Activated T-cell treated with anti-CD3 and anti-CD28 coated beads, Interleukin-2, amount 50 U/mL, for 4 hours (primary cell): Measurements from ENCODE around the gene ITGB1BP2. TPM values are rescaled to one million over a fixed set of nuclear protein-coding genes. Genes with fewer than 3 reads are reported as not detected.
"Not testable (repeated sequence)": the region's sequence is repeated elsewhere in the genome, so short reads cannot be mapped to it uniquely, and the experiment has no call there.

ENCODE experiments used
- ATAC-seq, 2 donors: fragments of 200-7000 bp; cut with Tn5 transposase; one replicate each; pipeline ENCODE4 v1.10.0; 2021
- DNase-seq: peaks from one replicate; pipeline ENCODE4 v3.0.0-alpha.2; 2020
- H3K27me3 Mint-ChIP-seq: one replicate; pipeline ENCODE4 v1.8.0; 2021; ENCODE audit warnings: low read depth, mixed read lengths
- H3K36me3 Mint-ChIP-seq: one replicate; pipeline ENCODE4 v1.8.0; 2022; ENCODE audit warnings: mixed read lengths; ENCODE audit not compliant: insufficient read depth
- H3K4me1 Mint-ChIP-seq: one replicate; pipeline ENCODE4 v1.8.0; 2021; ENCODE audit warnings: low read depth, mixed read lengths
- H3K4me3 Mint-ChIP-seq: one replicate; pipeline ENCODE4 v1.8.0; 2021; ENCODE audit warnings: mild to moderate bottlenecking, moderate library complexity, mixed read lengths
- H3K9me3 Mint-ChIP-seq: one replicate; pipeline ENCODE4 v1.8.0; 2021; ENCODE audit warnings: mixed read lengths
- total RNA-seq, 3 donors: library from RNA; stranded (reverse); gene quantifications; one replicate each; pipeline ENCODE4 v1.2.1, GENCODE V29; 2021

ITGB1BP2 gene
- total RNA-seq, 3 donors from 2014 or later, result 3.0 to 3.6 (median 3.1) TPM

DNA sequence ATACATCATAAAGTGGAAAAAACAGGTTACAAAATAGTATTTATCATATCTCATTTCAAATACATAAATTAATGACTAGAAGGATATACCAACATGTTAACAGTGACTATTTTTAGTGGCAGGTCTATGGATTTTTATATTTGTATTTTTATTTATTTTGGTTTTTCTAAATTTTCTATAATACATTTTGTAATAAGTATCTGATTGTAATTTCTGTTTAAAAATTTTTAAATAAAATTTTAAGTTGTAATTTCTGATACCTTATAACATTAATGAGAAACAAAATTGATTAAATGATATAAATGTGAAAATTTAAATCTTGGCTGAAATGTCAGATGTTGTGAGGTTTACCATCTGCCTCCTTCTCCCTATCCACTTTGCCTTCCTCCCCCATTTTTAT lies 15.6 kb upstream of the ITGB1BP2 start:
- peaks cover 21% of the 10 kb centered on the region for H3K4me1 Mint-ChIP-seq
- no peak for ATAC-seq
- no peak for DNase-seq
- no peaks in the 10 kb centered on the region for H3K27me3 Mint-ChIP-seq
- peak overlapping the region; percentile 98 for H3K4me3 Mint-ChIP-seq
- H3K9me3 Mint-ChIP-seq, result no peaks in the 10 kb centered on the region
- peaks cover 10% of the 10 kb centered on the region for H3K36me3 Mint-ChIP-seq

DNA sequence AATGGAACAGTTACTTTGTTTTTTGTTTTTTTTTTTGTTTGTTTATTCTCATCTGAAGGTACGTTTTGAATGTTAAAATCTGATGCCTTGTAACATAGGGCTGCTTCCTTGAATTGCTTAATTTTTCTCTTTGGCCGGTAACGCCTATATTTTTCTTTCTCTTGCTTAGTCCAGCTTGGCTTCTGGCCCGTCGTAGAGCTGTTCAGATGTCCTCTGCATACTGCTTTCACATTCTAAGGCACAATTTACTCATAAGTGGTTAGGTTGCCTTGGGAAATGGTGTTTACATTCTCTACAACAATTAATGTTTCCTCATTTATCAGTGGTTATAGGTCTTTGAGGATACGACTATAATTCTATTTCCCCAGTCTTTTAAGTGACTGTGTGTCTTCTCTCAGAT lies 10.2 kb upstream of the ITGB1BP2 start:
- Mint-ChIP-seq H3K4me3 (no peak overlapping the region), H3K27me3 (no peaks in the 10 kb centered on the region), H3K36me3 (peaks cover 16% of the 10 kb centered on the region), H3K9me3 (no peaks in the 10 kb centered on the region), H3K4me1 (peaks cover 11% of the 10 kb centered on the region)
- no peak for DNase-seq
- no peak for ATAC-seq

DNA sequence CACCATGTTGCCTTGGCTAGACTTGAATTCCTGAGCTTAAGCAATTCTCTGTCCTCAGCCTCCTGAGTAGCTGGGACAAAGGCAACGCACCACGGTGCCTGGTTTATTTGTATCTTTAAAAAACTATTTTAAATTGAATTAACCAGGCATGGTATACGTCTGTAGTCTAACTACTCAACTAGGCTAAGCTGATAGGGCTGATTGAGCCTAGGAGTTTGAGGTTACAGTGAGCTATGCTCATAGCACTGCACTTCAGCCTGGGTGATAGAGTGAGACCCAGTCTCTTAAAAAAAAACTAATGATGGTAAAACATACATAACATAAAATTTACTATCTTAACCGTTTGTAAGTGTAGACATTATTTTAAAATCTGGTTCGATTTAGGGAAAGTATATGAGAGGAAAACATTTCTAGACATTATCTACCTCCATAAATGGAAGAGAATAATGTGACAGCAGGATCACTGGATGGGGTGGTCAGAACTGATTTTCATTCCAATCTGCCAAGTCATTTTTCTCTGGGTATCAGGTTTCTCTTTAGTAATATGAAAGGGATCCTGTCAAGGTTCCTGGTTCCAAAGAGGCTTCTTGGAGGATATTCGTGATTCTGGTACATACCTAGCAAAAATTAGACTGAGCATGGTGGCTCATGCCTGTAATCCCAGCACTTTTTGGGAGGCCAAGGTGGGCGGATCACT lies 8.7 kb upstream of the ITGB1BP2 start:
- no peaks in the 10 kb centered on the region for H3K9me3 Mint-ChIP-seq
- ATAC-seq (no peak), DNase-seq (no peak)
- no peak overlapping the region for H3K4me3 Mint-ChIP-seq
- H3K4me1 Mint-ChIP-seq, result peaks cover 7% of the 10 kb centered on the region
- H3K36me3 Mint-ChIP-seq, result peaks cover 28% of the 10 kb centered on the region
- H3K27me3 Mint-ChIP-seq, result no peaks in the 10 kb centered on the region

DNA sequence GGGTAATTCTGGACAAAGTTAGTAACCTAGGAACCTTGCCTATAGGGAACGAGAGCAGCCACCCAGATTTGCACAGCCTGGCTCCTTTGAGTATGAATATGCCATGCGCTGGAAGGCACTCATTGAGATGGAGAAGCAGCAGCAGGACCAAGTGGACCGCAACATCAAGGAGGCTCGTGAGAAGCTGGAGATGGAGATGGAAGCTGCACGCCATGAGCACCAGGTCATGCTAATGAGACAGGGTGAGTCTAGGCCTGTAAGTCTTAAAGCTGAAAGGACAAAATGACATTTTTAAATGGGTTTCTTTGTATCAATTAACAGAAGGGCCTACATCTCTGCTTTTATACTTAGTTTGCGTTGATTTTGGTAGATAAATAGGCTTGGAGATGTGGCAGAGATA lies 4.7 kb upstream of the ITGB1BP2 start:
- Mint-ChIP-seq H3K4me1 (no peaks in the 10 kb centered on the region), H3K27me3 (no peaks in the 10 kb centered on the region), H3K36me3 (peaks cover 28% of the 10 kb centered on the region), H3K4me3 (no peak overlapping the region), H3K9me3 (no peaks in the 10 kb centered on the region)
- no peak for ATAC-seq
- no peak for DNase-seq

DNA sequence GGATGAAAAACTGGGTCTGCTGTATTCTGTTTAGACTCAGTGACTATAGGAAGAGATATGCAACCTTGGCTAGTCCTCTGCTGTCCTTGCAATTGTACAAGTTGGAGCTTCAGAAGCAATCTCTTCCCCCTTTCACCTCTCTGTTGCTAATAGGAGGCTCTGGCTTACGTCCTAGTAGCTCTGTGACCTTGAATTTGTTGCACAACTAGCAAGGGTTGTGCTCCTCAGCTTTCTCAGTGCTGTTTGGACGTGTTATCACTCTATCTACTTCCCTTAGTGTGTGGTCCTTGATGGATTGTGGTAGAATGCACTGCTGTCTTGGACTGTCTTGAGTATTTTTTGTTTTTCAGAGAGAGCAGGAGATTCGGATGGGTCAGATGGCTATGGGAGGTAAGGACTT lies 3.4 kb upstream of the ITGB1BP2 start:
- Mint-ChIP-seq H3K27me3 (no peaks in the 10 kb centered on the region), H3K36me3 (peaks cover 30% of the 10 kb centered on the region), H3K4me1 (peaks cover 7% of the 10 kb centered on the region), H3K4me3 (no peak overlapping the region), H3K9me3 (no peaks in the 10 kb centered on the region)
- DNase-seq, result no peak
- ATAC-seq, result no peak

DNA sequence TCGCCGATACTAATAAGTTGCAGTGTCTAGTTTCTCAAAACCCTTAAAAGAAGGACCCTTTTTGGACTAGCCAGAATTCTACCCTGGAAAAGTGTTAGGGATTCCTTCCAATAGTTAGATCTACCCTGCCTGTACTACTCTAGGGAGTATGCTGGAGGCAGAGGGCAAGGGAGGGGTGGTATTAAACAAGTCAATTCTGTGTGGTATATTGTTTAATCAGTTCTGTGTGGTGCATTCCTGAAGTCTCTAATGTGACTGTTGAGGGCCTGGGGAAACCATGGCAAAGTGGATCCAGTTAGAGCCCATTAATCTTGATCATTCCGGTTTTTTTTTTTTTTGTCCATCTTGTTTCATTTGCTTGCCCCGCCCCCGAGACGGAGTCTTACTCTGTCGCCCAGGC lies 1.5 kb upstream of the ITGB1BP2 start:
- not testable (repeated sequence) for H3K4me3 Mint-ChIP-seq, H3K27me3 Mint-ChIP-seq, DNase-seq, H3K9me3 Mint-ChIP-seq, H3K4me1 Mint-ChIP-seq, ATAC-seq
- peaks cover 36% of the 10 kb centered on the region for H3K36me3 Mint-ChIP-seq

DNA sequence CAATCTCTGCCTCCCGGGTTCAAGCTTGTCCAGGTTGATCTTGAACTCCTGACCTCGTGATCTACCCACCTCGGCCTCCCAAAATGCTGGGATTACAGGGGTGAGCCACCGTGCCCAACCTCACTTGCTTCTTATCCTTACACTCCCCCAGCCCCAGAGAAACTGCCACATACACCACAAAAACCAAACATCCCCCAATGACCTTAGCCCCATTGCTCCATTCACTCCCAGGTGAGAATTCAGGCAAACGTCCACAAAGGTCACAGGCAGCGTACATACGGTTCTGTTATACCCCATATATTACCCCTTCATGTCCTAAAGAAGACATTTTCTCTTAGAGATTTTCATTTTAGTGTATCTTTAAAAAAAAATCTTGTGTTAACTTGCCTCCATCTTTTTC lies 1.1 kb upstream of the ITGB1BP2 start:
- H3K4me1 Mint-ChIP-seq, H3K27me3 Mint-ChIP-seq, H3K9me3 Mint-ChIP-seq, H3K4me3 Mint-ChIP-seq, DNase-seq, ATAC-seq: not testable (repeated sequence)
- H3K36me3 Mint-ChIP-seq, result peaks cover 36% of the 10 kb centered on the region

DNA sequence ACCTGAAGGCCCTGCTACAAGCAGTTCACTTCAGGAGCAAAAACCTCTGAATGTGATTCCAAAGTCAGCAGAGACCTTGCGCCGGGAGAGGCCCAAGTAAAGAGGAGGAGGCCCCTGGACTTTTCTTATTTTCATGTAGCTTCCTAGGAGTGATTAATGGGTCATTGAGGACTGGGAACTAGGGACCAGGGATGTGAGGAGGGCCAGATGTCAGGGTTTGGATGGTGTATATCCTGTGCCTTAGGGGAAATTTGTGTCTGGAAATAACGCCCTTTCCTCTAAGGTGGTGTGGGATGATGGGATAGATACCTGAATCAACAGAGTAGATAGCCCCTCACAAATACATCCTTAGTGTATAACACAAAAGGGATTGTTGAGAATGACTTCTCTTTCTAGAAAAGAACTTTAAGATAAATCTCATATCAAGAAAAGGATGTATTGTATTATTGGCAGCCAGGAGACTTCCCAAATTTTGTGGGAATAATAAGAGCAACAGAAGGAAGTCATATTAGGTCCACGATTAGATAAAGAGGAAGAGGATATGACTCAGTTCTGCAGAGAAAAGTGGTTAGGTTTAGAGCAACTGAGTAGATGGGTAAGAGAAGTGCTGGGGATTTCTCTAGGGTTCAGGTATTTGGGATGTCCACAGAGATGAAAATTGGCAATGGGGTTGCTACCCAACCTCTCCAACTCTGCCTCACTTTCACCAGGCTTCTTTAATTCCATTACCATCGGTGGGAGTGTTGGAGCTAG lies 1.1 kb downstream of the ITGB1BP2 start:
- no peak for ATAC-seq
- H3K27me3 Mint-ChIP-seq, result no peaks in the 10 kb centered on the region
- H3K9me3 Mint-ChIP-seq, result no peaks in the 10 kb centered on the region
- DNase-seq, result no peak
- H3K4me1 Mint-ChIP-seq, result peaks cover 7% of the 10 kb centered on the region
- H3K36me3 Mint-ChIP-seq, result peaks cover 21% of the 10 kb centered on the region
- H3K4me3 Mint-ChIP-seq, result no peak overlapping the region

DNA sequence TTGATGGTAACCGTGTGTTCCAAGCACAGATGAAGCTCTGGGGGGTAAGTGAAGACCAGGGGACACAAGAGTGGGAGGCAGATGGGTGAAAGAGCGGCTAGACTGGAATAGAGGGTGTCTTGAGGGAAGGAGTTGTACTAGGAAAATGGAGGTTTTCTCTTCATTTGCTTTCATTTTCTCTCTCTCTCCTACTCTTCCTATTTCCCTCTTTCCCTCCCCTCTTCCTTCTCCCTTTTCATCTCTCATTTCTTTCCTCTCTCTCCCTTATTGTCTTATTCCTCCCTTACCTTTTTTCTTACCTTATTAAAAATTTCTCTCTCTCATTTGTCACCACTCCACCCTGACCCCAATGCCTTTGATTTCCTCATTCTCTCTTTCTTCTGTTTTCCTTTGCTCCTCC lies 3.0 kb downstream of the ITGB1BP2 start:
- H3K9me3 Mint-ChIP-seq, result no peaks in the 10 kb centered on the region
- no peaks in the 10 kb centered on the region for H3K27me3 Mint-ChIP-seq
- peaks cover 7% of the 10 kb centered on the region for H3K4me1 Mint-ChIP-seq
- no peak overlapping the region for H3K4me3 Mint-ChIP-seq
- ATAC-seq, result no peak
- peaks cover 13% of the 10 kb centered on the region for H3K36me3 Mint-ChIP-seq
- no peak for DNase-seq

DNA sequence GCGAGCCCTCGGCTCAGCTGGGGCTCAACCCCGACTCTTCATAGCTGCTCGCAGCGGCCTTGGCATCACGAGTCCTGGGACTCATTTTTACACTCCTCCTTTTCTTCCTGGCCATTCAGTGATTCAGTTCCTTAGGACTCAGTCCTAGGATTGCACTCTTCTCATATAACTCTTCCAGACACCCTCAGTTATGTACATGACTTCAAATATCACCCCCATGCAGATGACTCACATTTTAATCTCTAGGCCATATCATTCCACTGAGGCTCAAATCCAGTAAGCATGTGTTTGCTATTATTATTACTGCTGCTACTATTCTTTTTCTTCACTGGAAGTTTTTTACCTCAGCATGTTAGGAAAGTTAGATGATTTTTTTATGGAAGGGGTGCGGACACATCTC lies 14.4 kb downstream of the ITGB1BP2 start:
- H3K27me3 Mint-ChIP-seq, result no peaks in the 10 kb centered on the region
- no peaks in the 10 kb centered on the region for H3K9me3 Mint-ChIP-seq
- H3K36me3 Mint-ChIP-seq, result peaks cover 5% of the 10 kb centered on the region
- no peak overlapping the region for H3K4me3 Mint-ChIP-seq
- DNase-seq (no peak), ATAC-seq (no peak)
- H3K4me1 Mint-ChIP-seq, result no peaks in the 10 kb centered on the region

DNA sequence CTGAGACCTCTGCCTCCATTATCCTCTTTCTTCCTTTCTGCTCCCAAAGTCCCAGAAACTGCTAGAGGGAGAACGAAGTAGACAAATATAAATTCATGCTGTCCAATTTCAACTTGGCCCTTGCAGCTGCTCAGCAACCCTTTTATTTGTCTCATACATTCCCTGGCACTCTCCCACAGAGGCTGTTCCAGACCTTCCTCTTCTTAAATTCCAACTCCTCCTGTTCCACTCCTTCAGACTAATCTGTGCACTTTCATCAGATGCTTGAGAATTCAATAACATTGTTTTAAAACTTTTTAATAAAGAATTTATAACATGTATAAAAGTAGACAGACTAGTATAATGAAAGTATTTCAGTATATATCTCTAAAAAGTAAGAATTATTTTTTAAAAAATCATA lies 15.4 kb downstream of the ITGB1BP2 start:
- not testable (repeated sequence) for H3K4me3 Mint-ChIP-seq

DNA sequence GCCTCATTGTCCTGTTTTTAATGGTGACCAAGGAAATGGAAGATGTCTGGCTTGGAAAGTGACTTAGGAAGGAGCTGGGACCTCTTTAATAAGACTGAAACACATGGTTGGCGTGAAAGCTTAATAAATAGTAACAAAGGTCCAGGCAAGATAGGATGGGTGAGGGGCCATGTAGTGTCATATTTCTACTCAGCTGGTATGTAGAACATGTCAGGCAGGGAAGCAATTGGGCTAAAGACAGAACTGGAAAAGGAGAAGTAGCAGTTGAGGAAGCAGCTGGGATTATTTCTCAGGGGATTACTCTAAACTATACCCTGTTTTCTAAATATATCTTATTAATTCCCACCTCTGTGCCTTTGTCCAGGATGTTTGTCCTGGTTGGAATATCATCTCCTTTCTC lies 18.6 kb downstream of the ITGB1BP2 start:
- DNase-seq (no peak), ATAC-seq (no peak)
- Mint-ChIP-seq H3K36me3 (no peaks in the 10 kb centered on the region), H3K9me3 (no peaks in the 10 kb centered on the region), H3K27me3 (no peaks in the 10 kb centered on the region), H3K4me3 (no peak overlapping the region), H3K4me1 (no peaks in the 10 kb centered on the region)

More for the DNA sequence above, 15.4 kb downstream of the ITGB1BP2 start:
- not testable (repeated sequence) for H3K4me1 Mint-ChIP-seq, ATAC-seq, H3K9me3 Mint-ChIP-seq, H3K27me3 Mint-ChIP-seq, H3K36me3 Mint-ChIP-seq, DNase-seq

DNA sequence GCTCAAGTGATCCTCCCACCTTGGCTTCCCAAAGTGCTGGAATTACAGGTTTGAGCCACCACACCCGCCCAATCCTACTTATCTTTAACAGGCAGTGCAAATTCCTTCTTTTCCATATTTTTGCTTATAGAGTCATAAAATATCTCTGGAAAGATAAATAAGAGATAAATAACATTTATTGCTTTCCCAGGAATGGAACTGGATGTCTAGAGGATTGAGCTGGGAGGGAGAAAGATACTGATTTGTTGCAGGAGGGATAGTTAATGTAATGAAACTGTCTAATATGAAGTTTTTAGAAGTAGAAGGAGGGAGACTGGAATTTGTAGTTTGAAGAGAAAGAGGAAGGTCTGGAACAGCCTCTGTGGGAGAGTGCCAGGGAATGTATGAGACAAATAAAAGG lies 20.2 kb downstream of the ITGB1BP2 start:
- Mint-ChIP-seq H3K9me3 (no peaks in the 10 kb centered on the region), H3K27me3 (no peaks in the 10 kb centered on the region), H3K4me3 (no peak overlapping the region), H3K36me3 (no peaks in the 10 kb centered on the region), H3K4me1 (no peaks in the 10 kb centered on the region)
- ATAC-seq, result no peak
- no peak for DNase-seq

DNA sequence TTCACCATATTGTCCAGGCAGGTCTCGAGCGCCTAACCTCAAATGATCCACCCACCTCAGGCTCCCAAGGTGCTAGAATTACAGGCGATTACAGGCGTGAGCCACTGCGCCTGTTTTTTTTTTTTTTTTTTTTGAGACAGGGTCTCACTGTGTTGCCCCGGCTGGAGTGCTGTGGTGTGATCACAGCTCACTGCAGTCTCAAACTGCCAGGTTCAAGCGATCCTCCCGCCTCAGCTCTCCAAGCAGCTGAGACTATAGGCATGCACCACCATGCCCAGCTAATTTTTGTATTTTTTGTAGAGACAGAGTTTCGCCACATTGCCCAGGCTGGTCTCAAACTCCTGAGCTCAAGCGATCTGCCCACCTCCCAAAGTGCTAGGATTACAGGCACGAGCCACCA lies 22.9 kb downstream of the ITGB1BP2 start:
- not testable (repeated sequence) for H3K27me3 Mint-ChIP-seq, H3K4me1 Mint-ChIP-seq, H3K36me3 Mint-ChIP-seq, H3K4me3 Mint-ChIP-seq, DNase-seq, ATAC-seq, H3K9me3 Mint-ChIP-seq

DNA sequence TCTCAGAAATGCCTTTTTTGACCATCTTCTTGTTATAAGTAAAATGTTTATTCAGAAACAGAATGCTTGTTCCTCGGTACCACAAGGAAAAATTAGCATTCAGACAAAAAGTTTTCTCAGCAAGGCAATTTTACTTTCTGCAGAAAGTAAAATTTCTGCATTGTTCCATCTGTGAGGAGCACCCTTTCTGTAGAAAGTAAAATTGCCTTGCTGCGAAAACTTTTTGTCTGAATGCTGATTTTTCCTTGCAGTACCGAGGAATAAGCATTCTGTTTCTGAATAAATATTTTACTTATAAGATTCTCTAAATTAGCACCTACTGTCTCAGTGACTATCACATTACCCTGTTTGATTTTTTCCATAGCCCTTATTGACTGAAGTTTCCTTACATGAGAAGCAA lies 24.8 kb downstream of the ITGB1BP2 start:
- no peak for ATAC-seq
- Mint-ChIP-seq H3K27me3 (no peaks in the 10 kb centered on the region), H3K4me1 (no peaks in the 10 kb centered on the region), H3K36me3 (no peaks in the 10 kb centered on the region), H3K4me3 (no peak overlapping the region), H3K9me3 (no peaks in the 10 kb centered on the region)
- no peak for DNase-seq
